Liver (tissue), 9 donors: ENCODE measurements around the gene IL25. TPM values are rescaled to one million over a fixed set of nuclear protein-coding genes. Genes with fewer than 3 reads are reported as not detected.

ENCODE experiments used
- DNase-seq: peaks from one replicate; pipeline ENCODE4 v3.0.0-alpha.2; 2017; ENCODE audit warnings: low spot score
- H3K27ac ChIP-seq, 2 donors: one replicate each; pipeline ENCODE4 v1.7.0; 2013; ENCODE audit warnings: inconsistent platforms in 2 of 2, low read length in 2 of 2, control low read depth in 1 of 2, low read depth in 1 of 2, mild to moderate bottlenecking in 1 of 2
- H3K27me3 ChIP-seq, 4 donors: one replicate each; pipeline versions ENCODE4 v1.6.1 to v1.7.0; 2013; ENCODE audit warnings: low read length in 3 of 4, inconsistent platforms in 1 of 4, mild to moderate bottlenecking in 1 of 4, moderate library complexity in 1 of 4; ENCODE audit not compliant: control insufficient read depth in 4 of 4, insufficient read depth in 4 of 4
- H3K36me3 ChIP-seq, 4 donors: one replicate each; pipeline versions ENCODE4 v1.6.1 to v1.7.0; 2013; ENCODE audit warnings: low read length in 3 of 4, mild to moderate bottlenecking in 3 of 4, low read depth in 1 of 4, moderate library complexity in 1 of 4; ENCODE audit not compliant: control insufficient read depth in 4 of 4, insufficient read depth in 3 of 4
- H3K4me1 ChIP-seq, 4 donors: one replicate each; pipeline versions ENCODE4 v1.6.1 to v1.7.0; 2013; ENCODE audit warnings: low read length in 3 of 4, mild to moderate bottlenecking in 3 of 4, moderate library complexity in 1 of 4; ENCODE audit not compliant: control insufficient read depth in 4 of 4, insufficient read depth in 4 of 4
- H3K4me3 ChIP-seq, 3 donors: one replicate each; pipeline versions ENCODE4 v1.6.1 to v1.7.0; 2013; ENCODE audit warnings: low read length in 3 of 3, control low read depth in 1 of 3, low read depth in 1 of 3, mild to moderate bottlenecking in 1 of 3
- H3K9ac ChIP-seq, 2 donors: one replicate each; pipeline ENCODE4 v1.7.0; 2013; ENCODE audit warnings: low read length in 2 of 2, mild to moderate bottlenecking in 2 of 2, moderate library complexity in 2 of 2, control low read depth in 1 of 2, low read depth in 1 of 2
- H3K9me3 ChIP-seq, 4 donors: one replicate each; pipeline versions ENCODE4 v1.6.1 to v1.7.0; 2013; ENCODE audit warnings: low read length in 3 of 4; ENCODE audit not compliant: control insufficient read depth in 4 of 4
- CTCF ChIP-seq: fragments of 150-350 bp; IDR thresholded peaks from 2 replicates; pipeline ENCODE4 v1.5.1; 2017; ENCODE audit warnings: improper control_type of control experiment, low read depth, low read length; ENCODE audit not compliant: missing input control
- EGR1 ChIP-seq, 2 donors: IDR thresholded peaks; 2 replicates each; pipeline ENCODE4 v1.6.1; 2016 to 2018; ENCODE audit warnings: antibody characterized with exemption in 2 of 2, low read depth in 2 of 2
- FOXA1 ChIP-seq: IDR thresholded peaks from 2 replicates; pipeline ENCODE4 v1.6.1; 2016; ENCODE audit warnings: antibody characterized with exemption
- FOXA2 ChIP-seq: IDR thresholded peaks from 2 replicates; pipeline ENCODE4 v1.6.1; 2016; ENCODE audit warnings: antibody characterized with exemption
- GABPA ChIP-seq, 2 donors: IDR thresholded peaks in 1 of 2; conservative IDR thresholded peaks in 1 of 2; 2 replicates each; pipeline ENCODE4 v1.6.1; 2016; ENCODE audit warnings: antibody characterized with exemption in 2 of 2, mild to moderate bottlenecking in 1 of 2, moderate library complexity in 1 of 2
- HNF4A ChIP-seq, 2 donors: conservative IDR thresholded peaks; 2 replicates each; pipeline ENCODE4 v1.6.1; 2016; ENCODE audit warnings: antibody characterized with exemption in 2 of 2, mild to moderate bottlenecking in 2 of 2
- HNF4G ChIP-seq: IDR thresholded peaks from 2 replicates; pipeline ENCODE4 v1.6.1; 2016; ENCODE audit warnings: antibody characterized with exemption
- JUND ChIP-seq, 2 donors: IDR thresholded peaks; 2 replicates each; pipeline ENCODE4 v1.6.1; 2016; ENCODE audit warnings: antibody characterized with exemption in 2 of 2
- NR2F2 ChIP-seq: IDR thresholded peaks from 2 replicates; pipeline ENCODE4 v1.6.1; 2016; ENCODE audit warnings: antibody characterized with exemption
- RAD21 ChIP-seq, 2 donors: IDR thresholded peaks; 2 replicates each; pipeline ENCODE4 v1.6.1; 2016; ENCODE audit warnings: antibody characterized with exemption in 2 of 2, mild to moderate bottlenecking in 2 of 2
- REST ChIP-seq: IDR thresholded peaks from 2 replicates; pipeline ENCODE4 v1.6.1; 2016; ENCODE audit warnings: antibody characterized with exemption, mild to moderate bottlenecking
- RXRA ChIP-seq, 2 donors: IDR thresholded peaks; 2 replicates each; pipeline ENCODE4 v1.6.1; 2017 to 2018; ENCODE audit warnings: antibody characterized with exemption in 2 of 2, mild to moderate bottlenecking in 1 of 2
- SP1 ChIP-seq: IDR thresholded peaks from 2 replicates; pipeline ENCODE4 v1.6.1; 2018; ENCODE audit warnings: antibody characterized with exemption, mild to moderate bottlenecking
- TAF1 ChIP-seq: conservative IDR thresholded peaks from 2 replicates; pipeline ENCODE4 v1.6.1; 2016; ENCODE audit warnings: antibody characterized with exemption, mild to moderate bottlenecking
- YY1 ChIP-seq: IDR thresholded peaks from 2 replicates; pipeline ENCODE4 v1.6.1; 2016; ENCODE audit warnings: antibody characterized with exemption, mild to moderate bottlenecking
- ZBTB33 ChIP-seq: IDR thresholded peaks from 2 replicates; pipeline ENCODE4 v1.6.1; 2016; ENCODE audit warnings: antibody characterized with exemption
- WGBS: extraction: QIAGEN DNeasy Blood & Tissue Kit; methylation state at CpG from one replicate; pipeline ENCODE4 v1.1.7; 2013; 5-methylcytosine and 5-hydroxymethylcytosine counted together
- polyA plus RNA-seq, 2 donors: library from polyadenylated mRNA; stranded (reverse) in 1 of 2; unstranded in 1 of 2; fragments of 200-250 nt in 1 of 2; fragments of >200 nt in 1 of 2; fragmentation: Nextera tagmentation in 1 of 2; extraction: Ambion mirVana in 1 of 2; gene quantifications; one replicate each; pipeline versions ENCODE4 v1.2.1 to v1.2.3, GENCODE V29; 2013 to 2015
- total RNA-seq, 2 donors: library from RNA; depleted of rRNA; stranded (reverse); fragments of >200 nt; gene quantifications; one replicate each; pipeline ENCODE4 v1.2.3, GENCODE V29; 2014
- TF ChIP-seq, protein P1 (sequence below): IDR thresholded peaks from 2 replicates; pipeline ENCODE4 v1.6.1; 2016; ENCODE audit warnings: antibody characterized with exemption
- TF ChIP-seq, protein P2 (sequence below): IDR thresholded peaks from 2 replicates; pipeline ENCODE4 v1.6.1; 2016; ENCODE audit warnings: antibody characterized with exemption
- donor health status: healthy.
- donor health status: healthy.
- donor health status: healthy.
- donor health status: healthy.
- donor health status: healthy.

The IL25 gene
- total and polyA plus RNA-seq, 4 donors, result not detected

GRCh38 chr14:23382276-23382675 is 9.7 kb downstream of the IL25 start:
- Histone ChIP-seq H3K4me1 (no peaks in the 10 kb centered on the region), H3K27ac (no peak overlapping the region), H3K9me3 (no peaks in the 10 kb centered on the region), H3K36me3 (no peaks in the 10 kb centered on the region), H3K27me3 (no peaks in the 10 kb centered on the region), H3K9ac (no peak overlapping the region), H3K4me3 (no peak overlapping the region)
- WGBS, result 87% methylated on average over 6 of the region's 6 CpGs
- TF ChIP-seq CTCF (no peak), NR2F2 (no peak), SP1 (no peak), FOXA2 (no peak), EGR1 (IDR thresholded peaks at IDR 0.05; ENCODE audit: low read depth in 2 of 2) (no peak), ZBTB33 (no peak), YY1 (no peak), RAD21 (IDR thresholded peaks at IDR 0.05) (no peak), GABPA (IDR thresholded peaks at IDR 0.05 in 1 of 2, conservative IDR thresholded peaks at IDR 0.05 in 1 of 2) (no peak), FOXA1 (no peak), HNF4A (conservative IDR thresholded peaks at IDR 0.05) (no peak), RXRA (IDR thresholded peaks at IDR 0.05) (no peak), JUND (IDR thresholded peaks at IDR 0.05) (no peak), REST (no peak), TAF1 (no peak), HNF4G (no peak)
- TF ChIP-seq, protein P1, sequence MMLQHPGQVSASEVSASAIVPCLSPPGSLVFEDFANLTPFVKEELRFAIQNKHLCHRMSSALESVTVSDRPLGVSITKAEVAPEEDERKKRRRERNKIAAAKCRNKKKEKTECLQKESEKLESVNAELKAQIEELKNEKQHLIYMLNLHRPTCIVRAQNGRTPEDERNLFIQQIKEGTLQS, result no peak
- TF ChIP-seq, protein P2, sequence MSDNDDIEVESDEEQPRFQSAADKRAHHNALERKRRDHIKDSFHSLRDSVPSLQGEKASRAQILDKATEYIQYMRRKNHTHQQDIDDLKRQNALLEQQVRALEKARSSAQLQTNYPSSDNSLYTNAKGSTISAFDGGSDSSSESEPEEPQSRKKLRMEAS, result no peak
- DNase-seq, result no peak
